Adrenal gland (tissue), 19 donors: Measurements from ENCODE around the gene CRYAB. TPM values are rescaled to one million over a fixed set of nuclear protein-coding genes. Genes with fewer than 3 reads are reported as not detected.
A peak's percentile ranks its signal among the peaks of the same experiment; 100 is the strongest.

Source experiments
- DNase-seq, 7 donors: peaks; one replicate each; pipeline ENCODE4 v3.0.0-alpha.2; 2019 to 2020
- H3K27ac ChIP-seq, 5 donors: fragments of 200-600 bp; sonication (generic) in 4 of 5; 1 replicate in 3 of 5; 2 replicates in 2 of 5; pipeline versions ENCODE4 v1.5.1 to v1.8.0; 2016 to 2020; ENCODE audit warnings: mild to moderate bottlenecking in 1 of 5
- H3K27me3 ChIP-seq: fragments of 200-600 bp; 2 replicates; pipeline ENCODE4 v1.8.0; 2021
- H3K36me3 ChIP-seq, 2 donors: fragments of 200-600 bp; replicated peaks in 1 of 2; 1 replicate in 1 of 2; 2 replicates in 1 of 2; pipeline versions ENCODE4 v1.5.1 to v1.8.0; 2018 to 2022
- H3K4me1 ChIP-seq, 2 donors: fragments of 200-600 bp; replicated peaks in 1 of 2; 1 replicate in 1 of 2; 2 replicates in 1 of 2; pipeline versions ENCODE4 v1.5.1 to v1.8.0; 2018 to 2021
- H3K4me3 ChIP-seq, 4 donors: fragments of 200-600 bp; sonication (generic) in 3 of 4; one replicate each; pipeline ENCODE4 v1.5.1; 2016 to 2018
- H3K9me3 ChIP-seq, 3 donors: fragments of 200-600 bp; sonication (generic) in 1 of 3; replicated peaks in 1 of 3; 1 replicate in 2 of 3; 2 replicates in 1 of 3; pipeline versions ENCODE4 v1.5.1 to v1.8.0; 2016 to 2021
- CTCF ChIP-seq, 6 experiments: fragments of 450-650 bp in 4 of 6; fragments of 200-600 bp in 2 of 6; sonication (generic) in 1 of 6; IDR thresholded peaks; 1 replicate in 5 of 6; 2 replicates in 1 of 6; pipeline versions ENCODE4 v1.5.1 to v1.8.0; 2016 to 2021; ENCODE audit warnings: antibody characterized with exemption in 6 of 6, mild to moderate bottlenecking in 2 of 6, moderate library complexity in 1 of 6
- POLR2A ChIP-seq, 2 donors: fragments of 450-650 bp; IDR thresholded peaks; one replicate each; pipeline ENCODE4 v1.6.1; 2017; ENCODE audit warnings: antibody characterized with exemption in 2 of 2, mild to moderate bottlenecking in 2 of 2, moderate library complexity in 1 of 2
- WGBS, 4 donors: extraction: QIAGEN DNeasy Blood & Tissue Kit in 2 of 4; methylation state at CpG; one replicate each; pipeline versions ENCODE4 v1.1.5 to v1.1.7; 2013 to 2017; 5-methylcytosine and 5-hydroxymethylcytosine counted together
- intact Hi-C, 2 donors: fragments of 100-400 bp; cut with DNase I; formaldehyde crosslinking; loops; one replicate each; pipeline versions ENCODE4 v1.14.1 to v1.15.0; 2022 to 2023
- long read RNA-seq, 10 donors: library from polyadenylated mRNA in 3 of 10; unstranded in 2 of 10; stranded (forward) in 1 of 10; transcript quantifications; one replicate each; pipeline ENCODE4 v2.0.0 and lab custom pipeline, GENCODE V29; 2021 to 2026
- polyA plus RNA-seq, 3 donors: library from polyadenylated mRNA; stranded (reverse); fragments of 200-250 nt in 2 of 3; fragments of 350-450 nt in 1 of 3; fragmentation: Illumina TruSeq in 1 of 3; extraction: RNeasy Lipid Tissue Mini Kit (QIAGEN cat#74804) in 1 of 3; gene quantifications; one replicate each; pipeline ENCODE4 v1.2.3, GENCODE V29; 2013 to 2014
- total RNA-seq, 9 donors: library from RNA; depleted of rRNA in 4 of 9; stranded (reverse); fragments of >200 nt in 4 of 9; fragments of 120-200 nt in 1 of 9; fragmentation: NEBNext Ultra II Directional in 1 of 9; extraction: Animal tissue kit (Norgen Biotek cat#: 25700) in 1 of 9; gene quantifications; one replicate each; pipeline versions ENCODE4 v1.1.0 to v1.2.4, GENCODE V29; 2013 to 2023
- donor health status: healthy with polysubstance abuse.
- donor health status: Bipolar disorder and iron deficiency.
- donor health status: DM: yes; HTN: yes; CAD: no.
- donor health status: DM: no; HTN: no; CAD: no.
- donor health status: DM: no; HTN: no; CAD: no.
- donor health status: DM: yes; HTN: yes; CAD: no.

The CRYAB gene, protein sequence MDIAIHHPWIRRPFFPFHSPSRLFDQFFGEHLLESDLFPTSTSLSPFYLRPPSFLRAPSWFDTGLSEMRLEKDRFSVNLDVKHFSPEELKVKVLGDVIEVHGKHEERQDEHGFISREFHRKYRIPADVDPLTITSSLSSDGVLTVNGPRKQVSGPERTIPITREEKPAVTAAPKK
- total RNA-seq (10 to 100 TPM in 8 of 9 donors, 1 to 10 TPM in 1; 6.8 to 87.7 (median 52.3) TPM), polyA plus RNA-seq (100 to 1,000 TPM in 1 of 3 donors, 10 to 100 TPM in 2; 77.8 to 108 (median 99.0) TPM)
- long read RNA-seq, donor 1, transcript CRYAB-205 (3 exons, 1,017 nt) = major isoform, 14 of 16 reads
- long read RNA-seq, donor 1, partial matches to known transcripts = 0 of 16 reads
- long read RNA-seq, donor 1, other reads (novel, unspliced or antisense) = 0 of 16 reads
- long read RNA-seq, donor 2, partial matches to known transcripts = 0 of 2 reads
- long read RNA-seq, donor 2, other reads (novel, unspliced or antisense) = 0 of 2 reads
- long read RNA-seq, donor 3, transcript CRYAB-205 (3 exons, 1,017 nt) = major isoform, 184 of 200 reads
- long read RNA-seq, donor 3, transcript CRYAB-203 (2 exons, 915 nt) = minor isoform, 12 of 200 reads
- long read RNA-seq, donor 3, partial matches to known transcripts = 0 of 200 reads
- long read RNA-seq, donor 3, other reads (novel, unspliced or antisense) = 0 of 200 reads
- long read RNA-seq, donor 4, transcript CRYAB-205 (3 exons, 1,017 nt) = major isoform, 34 of 43 reads
- long read RNA-seq, donor 4, partial matches to known transcripts = 0 of 43 reads
- long read RNA-seq, donor 4, other reads (novel, unspliced or antisense) = 5 of 43 reads
- long read RNA-seq, donor 5, transcript CRYAB-216 (4 exons, 977 nt) = minor isoform, 6 of 52 reads
- long read RNA-seq, donor 5, transcript CRYAB-205 (3 exons, 1,017 nt) = major isoform, 44 of 52 reads
- long read RNA-seq, donor 5, partial matches to known transcripts = 0 of 52 reads
- long read RNA-seq, donor 5, other reads (novel, unspliced or antisense) = 2 of 52 reads
- long read RNA-seq, donor 6, transcript CRYAB-205 (3 exons, 1,017 nt) = major isoform, 50 of 66 reads
- long read RNA-seq, donor 6, transcript CRYAB-216 (4 exons, 977 nt) = minor isoform, 8 of 66 reads
- long read RNA-seq, donor 6, partial matches to known transcripts = 0 of 66 reads
- long read RNA-seq, donor 6, other reads (novel, unspliced or antisense) = 6 of 66 reads
- long read RNA-seq, donor 7, transcript CRYAB-205 (3 exons, 1,017 nt) = major isoform, 9 of 13 reads
- long read RNA-seq, donor 7, partial matches to known transcripts = 0 of 13 reads
- long read RNA-seq, donor 7, other reads (novel, unspliced or antisense) = 0 of 13 reads
- long read RNA-seq, donor 8, partial matches to known transcripts = 0 of 1 reads
- long read RNA-seq, donor 8, other reads (novel, unspliced or antisense) = 0 of 1 reads
- long read RNA-seq, donor 9, transcript CRYAB-205 (3 exons, 1,017 nt) = major isoform, 5 of 5 reads
- long read RNA-seq, donor 9, partial matches to known transcripts = 0 of 5 reads
- long read RNA-seq, donor 9, other reads (novel, unspliced or antisense) = 0 of 5 reads
- long read RNA-seq, donor 10, partial matches to known transcripts = 0 of 2 reads
- long read RNA-seq, donor 10, other reads (novel, unspliced or antisense) = 0 of 2 reads

DNA sequence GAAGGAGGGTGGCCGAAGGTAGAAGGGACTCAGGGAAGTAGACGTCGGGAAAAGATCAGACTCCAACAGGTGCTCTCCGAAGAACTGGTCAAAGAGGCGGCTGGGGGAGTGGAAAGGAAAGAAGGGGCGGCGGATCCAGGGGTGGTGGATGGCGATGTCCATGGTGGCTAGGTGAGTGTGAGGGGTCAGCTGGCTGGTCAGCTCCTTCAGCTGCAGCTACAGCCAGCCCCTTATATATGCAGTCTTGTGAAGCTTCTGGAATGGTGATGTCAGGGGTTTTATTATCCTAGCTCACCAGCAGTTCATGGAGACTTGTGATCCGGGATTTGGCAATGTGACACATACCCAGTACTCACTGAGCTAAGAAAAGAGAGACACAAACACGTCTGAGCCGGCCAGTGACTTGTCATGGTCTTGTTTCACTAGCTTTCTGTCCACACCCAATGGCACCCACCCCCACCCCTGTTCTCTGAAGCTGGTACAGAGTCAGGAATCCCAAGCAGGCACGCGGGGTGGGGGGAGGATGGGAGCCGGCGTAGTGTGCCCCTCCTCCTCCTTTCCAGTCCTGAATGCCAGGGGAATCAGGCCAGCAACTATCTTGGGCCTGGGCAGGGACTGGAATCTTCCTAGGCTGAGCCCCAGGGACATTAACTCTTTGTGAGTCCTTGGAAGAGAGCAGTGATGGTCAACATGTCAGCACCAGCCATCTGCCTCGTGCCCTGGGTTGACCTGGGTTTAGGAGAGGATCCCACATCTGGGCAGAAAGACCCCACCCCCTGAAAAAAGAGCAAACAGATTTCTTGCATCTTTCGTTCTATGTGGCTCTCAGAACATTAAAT, at the start of gene CRYAB:
CRYAB (minus strand) TSS at position 208 of the 839 bp plus-strand sequence; CDS start at position 162, 46 bp downstream.
- intact Hi-C loops = no loop called here
- no peak for TF ChIP-seq CTCF (IDR thresholded peaks at IDR 0.05)
- TF ChIP-seq POLR2A (IDR thresholded peaks at IDR 0.05) = peak; percentile 13 to 71

DNA sequence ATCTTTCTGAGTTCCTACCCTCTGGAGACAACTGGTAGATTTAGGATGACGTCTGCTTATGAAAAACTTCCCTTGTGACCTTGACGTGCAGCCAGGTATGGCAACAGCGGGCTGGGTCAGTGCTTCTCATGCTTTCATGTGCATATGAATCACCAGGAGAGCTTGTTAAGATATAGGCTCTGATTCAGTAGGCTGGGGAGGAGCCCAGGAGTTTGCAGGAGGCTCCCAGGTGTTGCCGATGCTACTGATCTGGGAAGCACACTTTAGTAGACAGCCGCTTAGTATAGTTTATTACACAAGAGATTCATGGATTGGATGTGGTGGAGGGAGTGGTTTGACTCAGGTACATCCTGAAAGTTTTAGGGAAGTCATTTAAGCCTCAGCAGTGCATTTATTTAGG, 49.3 kb upstream of the CRYAB start:
- H3K4me3 ChIP-seq = no peak overlapping the region
- peaks cover 7 to 13% of the 10 kb centered on the region in 2 donors for H3K4me1 ChIP-seq
- peak; percentile 80 to 90 (median 89) for DNase-seq
- no peaks in the 10 kb centered on the region for H3K9me3 ChIP-seq
- no peaks in the 10 kb centered on the region for H3K36me3 ChIP-seq
- WGBS, 4 donors = 27 to 46% (median 45%) methylated on average over 5 of the region's 5 CpGs
- intact Hi-C loops = no loop called here
- TF ChIP-seq POLR2A (IDR thresholded peaks at IDR 0.05) (peak in 1 of 2 donors; percentile 63), CTCF (IDR thresholded peaks at IDR 0.05) (no peak)
- H3K27me3 ChIP-seq = no peaks in the 10 kb centered on the region
- H3K27ac ChIP-seq = peak overlapping the region in 4 of 5 donors; percentile 36 to 78 (median 70)

More for the DNA sequence above, at the start of gene CRYAB:
- H3K4me3 ChIP-seq = peak within 1 kb of the TSS in 2 of 4 donors; percentile 13 to 53
- DNase-seq = peak; percentile 82 to 94 (median 92)
- WGBS, 4 donors = 45 to 57% (median 48%) methylated on average over 13 to 17 of the region's 17 CpGs
- no peaks in the 10 kb centered on the region for H3K9me3 ChIP-seq
- H3K27me3 ChIP-seq = no peaks in the 10 kb centered on the region
- peak within 1 kb of the TSS; percentile 51 to 87 (median 61) for H3K27ac ChIP-seq
- H3K36me3 ChIP-seq = no peaks in the 10 kb centered on the region
- peaks cover 17 to 30% of the 10 kb centered on the region in 2 donors for H3K4me1 ChIP-seq

DNA sequence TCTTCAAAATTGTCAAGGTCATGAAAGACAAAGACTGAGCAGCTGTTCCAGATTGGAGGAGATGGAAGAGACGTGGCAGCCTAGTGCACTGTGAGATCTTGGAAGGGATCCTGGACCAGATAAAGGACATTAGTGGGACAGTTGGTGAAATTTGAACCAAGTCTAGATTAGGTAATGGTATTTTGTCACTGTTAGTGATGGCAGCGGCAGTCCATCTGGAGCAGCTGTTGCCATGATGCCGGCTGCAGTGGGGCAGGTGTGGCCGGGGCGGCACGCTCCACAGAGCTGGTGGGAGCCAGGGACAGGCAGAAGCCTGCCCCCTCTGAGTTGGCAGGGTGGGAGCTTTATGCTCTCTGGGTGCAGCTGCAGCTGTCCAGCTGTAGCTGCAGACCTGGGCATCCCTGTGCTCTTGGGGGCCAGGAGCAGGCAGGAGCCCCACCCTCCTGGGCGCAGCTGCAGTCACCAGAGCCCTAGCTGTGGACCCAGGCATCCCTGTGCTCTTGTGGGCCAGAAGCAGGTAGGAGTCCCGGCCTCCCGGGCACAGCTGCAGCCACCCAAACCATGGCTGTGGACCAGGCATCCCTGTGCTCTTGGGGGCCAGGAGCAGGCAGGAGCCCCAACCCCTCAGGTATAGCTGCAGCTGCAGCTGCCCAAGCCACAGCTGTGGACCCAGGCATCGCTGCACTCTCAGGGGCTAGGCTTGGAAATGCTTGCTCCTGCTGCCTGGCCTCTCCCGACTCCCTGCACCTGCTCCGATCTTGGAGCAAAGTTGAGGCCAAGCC, 46.3 kb upstream of the CRYAB start:
- Histone ChIP-seq H3K9me3 (no peaks in the 10 kb centered on the region), H3K4me1 (peaks cover 7 to 13% of the 10 kb centered on the region in 2 donors), H3K4me3 (no peak overlapping the region), H3K27ac (peak overlapping the region in 4 of 5 donors; percentile 10 to 52 (median 28)), H3K36me3 (no peaks in the 10 kb centered on the region), H3K27me3 (no peaks in the 10 kb centered on the region)
- DNase-seq = peak in 4 of 7 donors; percentile 42 to 62 (median 52)
- TF ChIP-seq POLR2A (IDR thresholded peaks at IDR 0.05) (no peak), CTCF (IDR thresholded peaks at IDR 0.05) (no peak)
- intact Hi-C loops = no loop called here
- 67 to 91% (median 86%) methylated on average over 6 to 12 of the region's 12 CpGs for WGBS, 4 donors
